Ectodermal cell (in vitro differentiated cells): ENCODE results near the gene ZNF277.
"Not testable (repeated sequence)": the region's sequence is repeated elsewhere in the genome, so short reads cannot be mapped to it uniquely, and the experiment has no call there.

ENCODE experiments used
- H3K27ac ChIP-seq: 2 replicates; pipeline ENCODE4 v1.7.0; 2013; ENCODE audit warnings: mild to moderate bottlenecking, low read depth, low read length; ENCODE audit not compliant: insufficient read depth, poor library complexity, severe bottlenecking
- H3K27me3 ChIP-seq: 2 replicates; pipeline ENCODE4 v1.7.0; 2013; ENCODE audit warnings: mild to moderate bottlenecking, low read length; ENCODE audit not compliant: insufficient read depth, control insufficient read depth, poor library complexity, severe bottlenecking
- H3K36me3 ChIP-seq: one replicate; pipeline ENCODE4 v1.7.0; 2013; ENCODE audit warnings: low read length; ENCODE audit not compliant: control insufficient read depth, insufficient read depth
- H3K4me1 ChIP-seq: one replicate; pipeline ENCODE4 v1.7.0; 2013; ENCODE audit warnings: low read length; ENCODE audit not compliant: control insufficient read depth, insufficient read depth
- H3K4me3 ChIP-seq: 2 replicates; pipeline ENCODE4 v1.7.0; 2013; ENCODE audit warnings: low read depth, low read length, control low read depth; ENCODE audit not compliant: insufficient read depth
- H3K9me3 ChIP-seq: 2 replicates; pipeline ENCODE4 v1.7.0; 2013; ENCODE audit warnings: mild to moderate bottlenecking, low read length, moderate library complexity; ENCODE audit not compliant: control insufficient read depth
- WGBS, 2 experiments: methylation state at CpG; one replicate each; pipeline ENCODE4 v1.1.7; 2013; ENCODE audit warnings: missing lambda C conversion rate in 2 of 2; 5-methylcytosine and 5-hydroxymethylcytosine counted together

The ZNF277 gene

GRCh38 chr7:112226701-112227276 lies 20.3 kb downstream of the ZNF277 start:
- H3K9me3 ChIP-seq, result no peaks in the 10 kb centered on the region
- 93% methylated on average over 3 of the region's 4 CpGs; no CpG with 5 or more reads in 1 of the 2 experiments for WGBS, 2 experiments
- no peak overlapping the region for H3K4me3 ChIP-seq
- no peaks in the 10 kb centered on the region for H3K4me1 ChIP-seq
- no peaks in the 10 kb centered on the region for H3K27me3 ChIP-seq
- no peaks in the 10 kb centered on the region for H3K36me3 ChIP-seq
- H3K27ac ChIP-seq, result no peak overlapping the region

GRCh38 chr7:112228632-112229031 lies 22.1 kb downstream of the ZNF277 start:
- Histone ChIP-seq H3K9me3 (no peaks in the 10 kb centered on the region), H3K27me3 (no peaks in the 10 kb centered on the region), H3K27ac (no peak overlapping the region), H3K4me1 (no peaks in the 10 kb centered on the region), H3K4me3 (no peak overlapping the region), H3K36me3 (no peaks in the 10 kb centered on the region)
- 83 to 100% methylated on average over 1 of the region's 2 CpGs for WGBS, 2 experiments

GRCh38 chr7:112232212-112232978 lies 25.9 kb downstream of the ZNF277 start:
- WGBS, 2 experiments, result 97% methylated on average over 4 of the region's 4 CpGs
- no peaks in the 10 kb centered on the region for H3K36me3 ChIP-seq

GRCh38 chr7:112233048-112233697 lies 26.7 kb downstream of the ZNF277 start:
- Histone ChIP-seq H3K4me1 (no peaks in the 10 kb centered on the region), H3K9me3 (no peaks in the 10 kb centered on the region), H3K4me3 (no peak overlapping the region), H3K27me3 (no peaks in the 10 kb centered on the region), H3K36me3 (no peaks in the 10 kb centered on the region), H3K27ac (no peak overlapping the region)
- 92 to 95% methylated on average over 3 of the region's 3 CpGs for WGBS, 2 experiments

More at GRCh38 chr7:112232212-112232978, 25.9 kb downstream of the ZNF277 start:
- Histone ChIP-seq H3K27me3 (no peaks in the 10 kb centered on the region), H3K9me3 (no peaks in the 10 kb centered on the region), H3K27ac (no peak overlapping the region), H3K4me1 (no peaks in the 10 kb centered on the region), H3K4me3 (no peak overlapping the region)

DNA sequence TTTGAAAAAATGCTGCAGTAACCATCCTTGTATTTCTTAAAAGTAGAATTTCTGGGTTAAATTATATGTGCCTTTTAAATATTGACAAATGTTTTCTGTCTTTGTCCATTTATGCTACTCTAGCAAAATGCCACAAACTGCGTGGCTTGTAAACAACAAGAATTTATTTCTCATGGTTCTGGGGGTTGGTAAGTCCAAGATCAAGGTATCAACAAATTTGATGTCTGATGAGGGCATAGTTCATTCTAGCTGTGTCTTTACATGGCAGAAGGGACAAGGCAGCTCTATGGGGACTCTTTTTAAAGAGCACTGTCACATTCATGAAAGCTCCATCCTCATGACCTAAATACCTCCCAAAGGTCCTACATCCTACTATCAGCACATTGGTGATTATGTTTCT lies 27.7 kb downstream of the ZNF277 start:
- Histone ChIP-seq H3K4me1 (no peaks in the 10 kb centered on the region), H3K9me3 (no peaks in the 10 kb centered on the region), H3K4me3 (no peak overlapping the region), H3K27ac (no peak overlapping the region), H3K27me3 (no peaks in the 10 kb centered on the region), H3K36me3 (no peaks in the 10 kb centered on the region)
- 88 to 90% methylated on average over 1 of the region's 1 CpG for WGBS, 2 experiments

DNA sequence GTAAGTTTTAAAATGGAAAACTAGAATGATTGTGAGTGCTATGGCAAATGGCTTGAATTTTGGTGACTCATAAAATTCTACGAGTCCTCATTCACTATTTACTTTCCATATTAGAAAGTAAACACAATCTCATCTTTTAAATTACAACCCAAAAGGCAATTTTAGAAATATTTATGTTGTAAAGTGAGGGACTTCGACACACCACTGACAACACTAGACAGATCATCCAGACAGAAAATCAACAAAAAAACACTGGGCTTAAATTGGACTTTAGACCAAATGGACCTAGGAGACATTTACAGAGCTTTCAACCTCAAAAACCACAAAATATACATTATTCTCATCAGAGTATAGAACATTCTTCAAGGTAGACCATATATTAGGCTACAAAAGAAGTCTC lies 30.1 kb downstream of the ZNF277 start:
- WGBS, 2 experiments, result 95 to 100% methylated on average over 1 of the region's 2 CpGs

DNA sequence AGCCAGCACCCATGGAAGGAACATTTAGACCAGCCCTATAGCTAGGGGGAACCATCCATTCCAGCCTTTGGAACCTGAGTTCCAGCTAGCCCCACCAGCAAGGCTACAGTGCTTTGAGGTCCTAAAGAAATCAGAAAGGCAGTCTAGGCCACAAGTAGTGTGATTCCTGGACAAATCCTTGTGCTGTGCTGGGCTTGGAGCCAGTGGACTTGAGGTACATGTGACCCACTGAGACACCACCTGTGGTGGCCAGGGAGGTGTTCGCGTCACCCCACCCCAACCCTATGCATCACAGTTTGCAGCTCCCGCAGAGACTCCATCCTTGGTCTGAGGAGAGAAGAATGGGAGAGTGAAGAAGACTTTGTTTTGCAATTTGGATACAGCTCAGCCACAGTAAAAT lies 31.8 kb downstream of the ZNF277 start:
- no peaks in the 10 kb centered on the region for H3K9me3 ChIP-seq
- 92% methylated on average over 3 of the region's 3 CpGs; no CpG with 5 or more reads in 1 of the 2 experiments for WGBS, 2 experiments
- H3K36me3 ChIP-seq, result no peaks in the 10 kb centered on the region
- no peaks in the 10 kb centered on the region for H3K27me3 ChIP-seq
- no peak overlapping the region for H3K27ac ChIP-seq
- no peak overlapping the region for H3K4me3 ChIP-seq
- H3K4me1 ChIP-seq, result no peaks in the 10 kb centered on the region

More for the DNA sequence above, 30.1 kb downstream of the ZNF277 start:
- Histone ChIP-seq H3K27me3 (no peaks in the 10 kb centered on the region), H3K27ac (no peak overlapping the region), H3K9me3 (no peaks in the 10 kb centered on the region), H3K36me3 (no peaks in the 10 kb centered on the region), H3K4me3 (no peak overlapping the region), H3K4me1 (no peaks in the 10 kb centered on the region)

GRCh38 chr7:112238852-112239610 lies 32.5 kb downstream of the ZNF277 start:
- Histone ChIP-seq H3K27me3 (no peaks in the 10 kb centered on the region), H3K27ac (no peak overlapping the region), H3K4me3 (no peak overlapping the region), H3K4me1 (no peaks in the 10 kb centered on the region), H3K36me3 (no peaks in the 10 kb centered on the region), H3K9me3 (no peaks in the 10 kb centered on the region)
- 91 to 93% methylated on average over 9 of the region's 9 CpGs for WGBS, 2 experiments

- H3K4me3 ChIP-seq, result no peak overlapping the region
- no peaks in the 10 kb centered on the region for H3K9me3 ChIP-seq
- 90% methylated on average over 2 of the region's 2 CpGs; no CpG with 5 or more reads in 1 of the 2 experiments for WGBS, 2 experiments
- H3K4me1 ChIP-seq, result peaks cover 12% of the 10 kb centered on the region
- no peaks in the 10 kb centered on the region for H3K36me3 ChIP-seq
- H3K27ac ChIP-seq, result no peak overlapping the region
- H3K27me3 ChIP-seq, result peaks cover 30% of the 10 kb centered on the region
Observed at GRCh38 chr7:112248598-112248997, 42.1 kb downstream of the ZNF277 start.

DNA sequence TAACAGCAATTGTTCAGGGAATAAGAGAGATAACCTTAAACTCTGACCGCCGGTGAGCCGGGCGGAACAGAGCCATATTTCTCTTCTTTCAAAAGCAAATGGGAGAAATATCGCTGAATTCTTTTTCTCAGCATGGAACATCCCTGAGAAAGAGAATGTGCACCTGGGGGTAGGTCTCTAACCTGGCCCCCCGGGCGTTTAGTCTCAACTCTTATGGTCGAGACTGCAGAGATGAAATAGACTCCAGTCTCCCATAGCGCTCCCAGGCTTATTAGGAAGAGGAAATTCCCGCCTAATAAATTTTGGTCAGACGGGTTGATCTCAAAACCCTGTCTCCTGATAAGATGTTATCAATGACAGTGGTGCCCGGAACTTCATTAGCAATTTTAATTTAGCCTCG lies 43.5 kb downstream of the ZNF277 start:
- 10 to 13% methylated on average over 8 to 13 of the region's 13 CpGs for WGBS, 2 experiments
- not testable (repeated sequence) for H3K27ac ChIP-seq
- H3K27me3 ChIP-seq, result peaks cover 30% of the 10 kb centered on the region

More for the DNA sequence above, 43.5 kb downstream of the ZNF277 start:
- not testable (repeated sequence) for H3K4me3 ChIP-seq, H3K9me3 ChIP-seq, H3K36me3 ChIP-seq
- H3K4me1 ChIP-seq, result peaks cover 16% of the 10 kb centered on the region
